CD4-positive, alpha-beta memory T cell (primary cell): Measurements from ENCODE around the gene MBTPS2. TPM values are rescaled to one million over a fixed set of nuclear protein-coding genes. Genes with fewer than 3 reads are reported as not detected.

Source experiments
- CTCF ChIA-PET: fragments of 350-600 bp; sonication (Branson Sonifier 250); formaldehyde crosslinking; loops from one replicate; lab custom pipeline; 2021; ENCODE audit warnings: inconsistent platforms; ENCODE audit not compliant: partially characterized antibody; lab: Charles Lee
- POLR2A ChIA-PET: fragments of 350-600 bp; sonication (Branson Sonifier 250); formaldehyde crosslinking; loops from one replicate; lab custom pipeline; 2021; ENCODE audit not compliant: partially characterized antibody; lab: Charles Lee
- DNase-seq, 5 donors: peaks; one replicate each; pipeline versions ENCODE4 v3.0.0 to v3.0.0-alpha.2; 2020 to 2022; ENCODE audit warnings: mixed read lengths in 1 of 5
- H3K27ac ChIP-seq: one replicate; pipeline ENCODE4 v1.7.0; 2013; ENCODE audit warnings: low read depth, low read length
- H3K27me3 ChIP-seq: 2 replicates; pipeline ENCODE4 v1.7.0; 2013; ENCODE audit warnings: mild to moderate bottlenecking, low read length, moderate library complexity; ENCODE audit not compliant: insufficient read depth
- H3K36me3 ChIP-seq: 2 replicates; pipeline ENCODE4 v1.7.0; 2013; ENCODE audit warnings: mild to moderate bottlenecking, low read length, moderate library complexity; ENCODE audit not compliant: insufficient read depth
- H3K4me1 ChIP-seq: 2 replicates; pipeline ENCODE4 v1.7.0; 2013; ENCODE audit warnings: mild to moderate bottlenecking, low read length, moderate library complexity; ENCODE audit not compliant: insufficient read depth
- H3K4me3 ChIP-seq, 2 donors: one replicate each; pipeline ENCODE4 v1.7.0; 2013; ENCODE audit warnings: low read length in 2 of 2, mild to moderate bottlenecking in 1 of 2
- H3K9me3 ChIP-seq, 2 donors: one replicate each; pipeline ENCODE4 v1.7.0; 2013; ENCODE audit warnings: low read length in 2 of 2, control low read depth in 1 of 2; ENCODE audit not compliant: control insufficient read depth in 1 of 2
- H3K27ac Mint-ChIP-seq, 7 donors: one replicate each; pipeline ENCODE4 v1.8.0; 2020 to 2021; ENCODE audit warnings: mixed read lengths in 7 of 7, mild to moderate bottlenecking in 6 of 7, inconsistent platforms in 3 of 7, moderate library complexity in 3 of 7
- H3K27me3 Mint-ChIP-seq, 2 donors: one replicate each; pipeline ENCODE4 v1.8.0; 2020 to 2021; ENCODE audit warnings: mixed read lengths in 2 of 2
- H3K36me3 Mint-ChIP-seq, 2 donors: one replicate each; pipeline ENCODE4 v1.8.0; 2020 to 2021; ENCODE audit warnings: mixed read lengths in 2 of 2, inconsistent platforms in 1 of 2, mild to moderate bottlenecking in 1 of 2
- H3K4me1 Mint-ChIP-seq, 4 donors: one replicate each; pipeline ENCODE4 v1.8.0; 2020 to 2021; ENCODE audit warnings: mixed read lengths in 4 of 4, mild to moderate bottlenecking in 1 of 4
- H3K4me3 Mint-ChIP-seq, 8 donors: one replicate each; pipeline ENCODE4 v1.8.0; 2020 to 2021; ENCODE audit warnings: mixed read lengths in 8 of 8, mild to moderate bottlenecking in 7 of 8, moderate library complexity in 6 of 8, inconsistent platforms in 3 of 8
- H3K9me3 Mint-ChIP-seq, 8 donors: one replicate each; pipeline ENCODE4 v1.8.0; 2020 to 2021; ENCODE audit warnings: mixed read lengths in 8 of 8, mild to moderate bottlenecking in 5 of 8, inconsistent platforms in 3 of 8, moderate library complexity in 1 of 8
- intact Hi-C: fragments of 100-400 bp; cut with micrococcal nuclease; formaldehyde crosslinking; loops from one replicate; pipeline ENCODE4 v1.15.1; 2023
- polyA plus RNA-seq, 2 donors: library from polyadenylated mRNA; unstranded; fragments of 300-500 nt; fragmentation: Illumina TruSeq; gene quantifications; one replicate each; pipeline ENCODE4 v1.2.3, GENCODE V29; 2021
- total RNA-seq, 2 experiments: library from RNA; stranded (reverse); gene quantifications; one replicate each; pipeline ENCODE4 v1.2.3, GENCODE V29; 2021

Gene MBTPS2
- total and polyA plus RNA-seq, 4 experiments from 2014 or later = 6.5 to 8.0 (median 6.7) TPM

GRCh38 chrX:21932292-21933002 lies 93.0 kb downstream of the MBTPS2 start:
- Histone ChIP-seq H3K9me3 (no peaks in the 10 kb centered on the region), H3K27ac (no peak overlapping the region), H3K4me1 (no peaks in the 10 kb centered on the region), H3K4me3 (no peak overlapping the region), H3K36me3 (no peaks in the 10 kb centered on the region), H3K27me3 (no peaks in the 10 kb centered on the region)
- ChIA-PET POLR2A (no interaction called here), CTCF (no interaction called here)
- Mint-ChIP-seq H3K27me3 (no peaks in the 10 kb centered on the region), H3K9me3 (peaks cover 0 to 2% (median 0%) of the 10 kb centered on the region in 8 donors), H3K4me3 (no peak overlapping the region), H3K36me3 (no peaks in the 10 kb centered on the region), H3K4me1 (peaks cover 0 to 12% (median 5%) of the 10 kb centered on the region in 4 donors), H3K27ac (no peak overlapping the region)
- intact Hi-C loops = no loop called here
- no peak for DNase-seq

DNA sequence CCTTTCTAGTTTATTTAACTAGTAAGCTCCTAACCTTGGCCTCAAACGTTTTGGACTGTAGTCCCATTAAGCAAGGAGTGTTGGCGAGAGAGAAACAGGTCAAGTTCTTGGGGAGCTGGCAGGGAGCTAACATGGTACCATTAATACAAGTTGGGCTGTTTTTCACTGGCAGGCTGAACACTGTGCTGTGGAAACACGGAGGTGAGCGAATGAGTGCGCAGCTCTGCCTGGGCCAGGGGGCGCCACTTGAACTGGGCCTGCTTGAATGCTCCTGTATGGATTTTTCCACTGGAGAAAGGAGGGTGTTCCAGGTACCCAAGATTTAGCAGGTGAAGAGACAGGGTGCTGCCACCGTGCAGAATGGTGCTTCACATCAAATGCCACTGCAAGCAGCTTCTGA lies 93.7 kb downstream of the MBTPS2 start:
- CTCF ChIA-PET = no interaction called here
- Histone ChIP-seq H3K9me3 (no peaks in the 10 kb centered on the region), H3K27ac (no peak overlapping the region), H3K27me3 (no peaks in the 10 kb centered on the region), H3K4me3 (no peak overlapping the region), H3K4me1 (no peaks in the 10 kb centered on the region), H3K36me3 (no peaks in the 10 kb centered on the region)
- Mint-ChIP-seq H3K4me3 (no peak overlapping the region), H3K9me3 (peaks cover 0 to 2% (median 0%) of the 10 kb centered on the region in 8 donors), H3K27ac (no peak overlapping the region), H3K36me3 (no peaks in the 10 kb centered on the region), H3K27me3 (no peaks in the 10 kb centered on the region), H3K4me1 (peaks cover 0 to 12% (median 5%) of the 10 kb centered on the region in 4 donors)
- DNase-seq = no peak
- POLR2A ChIA-PET = no interaction called here
- intact Hi-C loops = no loop called here

DNA sequence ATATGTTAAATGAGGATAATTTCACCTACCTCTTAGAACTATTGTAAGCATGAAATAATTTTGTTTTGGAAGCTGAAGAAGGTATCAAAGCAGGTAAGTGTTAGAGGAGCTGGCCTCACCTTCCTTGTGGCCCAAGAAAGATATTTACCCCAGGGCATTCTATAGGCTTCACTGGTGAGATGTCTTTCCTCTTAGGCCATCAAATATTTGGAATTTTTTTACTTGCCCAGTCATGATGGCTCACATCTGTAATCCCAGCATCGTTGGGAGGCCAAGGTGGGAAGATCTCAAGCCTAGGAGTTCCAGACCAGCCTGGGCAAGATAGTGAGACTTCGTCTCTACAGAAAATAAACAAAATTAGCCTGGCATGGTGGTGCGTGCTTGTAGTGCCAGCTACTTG lies 95.0 kb downstream of the MBTPS2 start:
- ChIA-PET POLR2A (no interaction called here), CTCF (no interaction called here)
- Histone ChIP-seq H3K36me3 (no peaks in the 10 kb centered on the region), H3K27ac (no peak overlapping the region), H3K4me3 (no peak overlapping the region), H3K9me3 (no peaks in the 10 kb centered on the region), H3K27me3 (no peaks in the 10 kb centered on the region), H3K4me1 (no peaks in the 10 kb centered on the region)
- intact Hi-C loops = no loop called here
- DNase-seq = no peak
- Mint-ChIP-seq H3K4me1 (peaks cover 0 to 10% (median 4%) of the 10 kb centered on the region in 4 donors), H3K4me3 (no peak overlapping the region), H3K27me3 (no peaks in the 10 kb centered on the region), H3K27ac (no peak overlapping the region), H3K36me3 (no peaks in the 10 kb centered on the region), H3K9me3 (peaks cover 0 to 2% (median 0%) of the 10 kb centered on the region in 8 donors)

Other genes starting within 250 kb of the MBTPS2 start
- gene KLHL34, start 181.3 kb upstream of the MBTPS2 start, total RNA-seq = 1 to 10 TPM; 2.5 to 2.6 TPM
- 1 to 10 TPM in 1 of 2 donors, under 1 TPM in 1; 0.64 to 1.7 TPM for gene KLHL34, start 181.3 kb upstream of the MBTPS2 start, polyA plus RNA-seq
- gene SMPX, start 81.5 kb upstream of the MBTPS2 start, total RNA-seq = not detected
- not detected for gene SMPX, start 81.5 kb upstream of the MBTPS2 start, polyA plus RNA-seq
- 1 to 10 TPM; 1.3 to 1.5 TPM for gene YY2, start 16.4 kb downstream of the MBTPS2 start, total RNA-seq
- 1 to 10 TPM in 1 of 2 donors, under 1 TPM in 1; 0.71 to 1.5 TPM for gene YY2, start 16.4 kb downstream of the MBTPS2 start, polyA plus RNA-seq
- 10 to 100 TPM; 28.0 to 29.7 TPM for gene SMS, start 101.1 kb downstream of the MBTPS2 start, total RNA-seq
- gene SMS, start 101.1 kb downstream of the MBTPS2 start, polyA plus RNA-seq = 10 to 100 TPM; 49.9 to 74.7 TPM
- under 1 TPM; 0.25 to 0.35 TPM for gene PHEX, start 192.7 kb downstream of the MBTPS2 start, total RNA-seq
- under 1 TPM; 0.39 to 0.98 TPM for gene PHEX, start 192.7 kb downstream of the MBTPS2 start, polyA plus RNA-seq